AG20443 (cell line): ENCODE results near the gene ACOT7.
"Not testable (repeated sequence)": the region's sequence is repeated elsewhere in the genome, so short reads cannot be mapped to it uniquely, and the experiment has no call there.

Source experiments
- DNase-seq: peaks from one replicate; pipeline ENCODE4 v3.0.0; 2012; ENCODE audit warnings: low spot score, mixed read lengths

The ACOT7 gene

DNA sequence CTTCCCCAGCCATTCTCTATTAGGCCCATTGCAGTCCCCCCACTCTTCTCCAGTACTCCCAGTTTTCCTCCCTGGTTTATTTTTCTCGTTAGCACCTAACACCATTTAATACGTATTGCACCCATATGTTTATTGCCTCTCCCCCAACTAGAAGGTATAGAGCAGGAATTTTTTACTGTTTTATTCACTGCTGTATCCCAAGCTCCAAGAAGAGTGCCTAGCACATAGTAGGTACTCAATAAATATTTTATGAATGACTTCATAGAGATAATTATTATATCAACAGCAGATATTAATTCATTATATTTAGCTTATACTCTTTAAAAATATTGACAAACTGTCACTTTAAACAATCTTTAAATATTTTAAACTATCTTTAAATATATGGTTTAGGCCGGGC, 5.7 kb upstream of the ACOT7 start:
- DNase-seq: no peak

DNA sequence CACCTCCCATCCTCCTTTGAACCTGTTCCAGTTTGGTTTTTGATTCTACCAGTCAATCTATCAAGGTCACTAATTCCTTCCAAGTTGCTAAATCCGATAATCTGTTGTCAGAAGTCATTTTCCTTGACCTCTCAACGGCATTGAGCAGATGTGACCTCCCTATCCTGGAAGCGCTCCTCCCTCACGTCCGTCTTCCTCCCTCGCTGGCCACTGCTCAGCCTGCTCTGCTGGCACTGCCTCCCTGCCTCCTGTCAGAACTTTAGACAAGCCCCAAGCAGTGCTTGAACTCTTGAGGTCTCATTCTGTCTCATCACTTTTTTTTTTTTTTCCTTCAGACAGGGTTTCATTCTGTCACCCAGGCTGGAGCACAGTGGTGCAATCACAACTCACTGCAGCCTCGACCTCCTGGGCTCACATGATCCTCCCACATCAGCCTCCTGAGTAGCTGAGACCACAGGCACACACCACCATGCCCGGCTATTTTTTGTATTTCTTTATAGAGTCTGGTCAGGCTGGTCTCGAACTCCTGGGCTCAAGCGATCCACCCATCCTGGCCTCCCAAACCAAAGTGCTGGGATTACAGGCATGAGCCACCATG, 4.4 kb upstream of the ACOT7 start:
- DNase-seq: no peak

DNA sequence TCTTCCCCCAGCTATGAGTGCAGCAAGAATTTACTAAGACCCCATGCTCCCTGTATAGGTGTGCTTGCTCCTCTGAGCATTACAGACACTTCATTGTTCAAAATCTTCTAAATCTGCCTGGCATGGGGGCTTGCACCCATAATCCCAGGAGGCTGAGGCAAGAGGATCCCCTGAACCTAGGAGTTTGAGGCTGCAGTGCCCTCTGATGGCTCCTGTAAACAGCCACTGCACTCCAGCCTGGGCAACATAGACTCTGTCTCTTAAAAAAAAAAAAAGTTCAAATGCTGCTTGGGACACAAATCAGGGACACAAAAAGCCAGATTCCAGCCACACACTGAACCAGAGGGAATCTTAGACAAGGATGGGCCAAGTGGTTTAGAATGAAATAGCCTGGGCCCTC, 3.4 kb upstream of the ACOT7 start:
- no peak for DNase-seq

DNA sequence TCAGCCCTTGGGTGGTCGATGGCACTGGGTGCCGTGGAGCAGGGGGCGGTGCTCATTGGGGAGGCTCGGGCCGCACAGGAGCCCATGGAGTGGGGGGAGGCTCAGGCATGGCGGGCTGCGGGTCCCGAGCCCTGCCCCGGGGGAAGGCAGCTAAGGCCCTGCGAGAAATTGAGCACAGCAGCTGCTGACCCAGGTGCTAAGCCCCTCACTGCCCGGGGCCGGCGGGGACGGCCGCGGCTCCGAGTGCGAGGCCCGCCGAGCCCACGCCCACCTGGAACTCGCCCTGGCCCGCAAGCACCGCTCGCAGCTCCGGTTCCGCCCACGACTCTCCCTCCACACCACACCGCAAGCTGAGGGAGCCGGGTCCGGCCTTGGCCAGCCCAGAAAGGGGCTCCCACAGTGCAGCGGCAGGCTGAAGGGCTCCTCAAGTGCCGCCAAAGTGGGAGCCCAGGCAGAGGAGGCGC, 2.2 kb upstream of the ACOT7 start:
- DNase-seq: not testable (repeated sequence)

DNA sequence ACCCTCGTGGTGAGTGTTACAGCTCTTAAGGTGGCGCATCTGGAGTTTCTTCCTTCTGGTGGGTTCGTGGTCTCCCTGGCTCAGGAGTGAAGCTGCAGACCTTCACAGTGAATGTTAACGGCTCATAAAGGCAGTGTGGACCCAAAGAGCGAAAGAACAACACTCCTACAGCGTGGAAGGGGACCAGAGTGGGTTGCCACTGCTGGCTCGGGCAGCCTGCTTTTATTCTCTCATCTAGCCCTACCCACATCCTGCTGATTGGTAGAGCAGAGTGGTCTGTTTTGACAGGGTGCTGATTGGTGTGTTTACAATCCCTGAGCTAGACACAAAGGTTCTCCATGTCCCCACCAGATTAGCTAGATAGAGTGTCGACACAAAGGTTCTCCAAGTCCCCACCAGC, 1.6 kb upstream of the ACOT7 start:
- DNase-seq: not testable (repeated sequence)

DNA sequence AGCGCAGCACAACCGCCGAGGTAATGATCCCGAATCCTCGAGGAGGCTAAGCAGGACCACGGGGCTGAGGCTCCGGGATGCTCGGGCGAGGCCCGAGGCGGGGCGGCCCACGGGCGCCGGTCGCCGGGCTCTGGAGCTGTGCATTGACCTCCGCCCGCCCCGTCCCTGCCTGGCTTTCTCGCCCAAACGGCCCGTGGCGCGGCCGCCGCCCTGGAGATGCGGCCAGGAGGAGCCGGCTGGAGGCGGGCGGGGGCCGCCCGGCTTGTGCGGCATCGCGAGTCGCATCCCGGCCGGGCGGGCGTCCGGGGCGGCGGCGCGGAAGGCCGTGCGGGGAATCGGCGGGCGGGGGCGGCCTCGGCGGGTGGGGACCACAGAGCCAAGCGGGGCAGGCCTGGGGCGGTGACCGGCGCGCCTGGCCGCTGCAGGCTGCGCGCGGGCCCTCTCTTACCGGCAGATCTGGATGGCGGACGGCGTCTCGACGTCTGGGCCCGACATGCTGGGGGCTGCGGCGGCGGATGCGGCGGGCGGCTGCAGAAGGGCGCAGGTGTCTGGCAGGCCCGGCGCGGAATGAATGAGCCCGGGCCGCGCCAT, 663 bp downstream of the ACOT7 start:
- DNase-seq: peak; percentile 61

DNA sequence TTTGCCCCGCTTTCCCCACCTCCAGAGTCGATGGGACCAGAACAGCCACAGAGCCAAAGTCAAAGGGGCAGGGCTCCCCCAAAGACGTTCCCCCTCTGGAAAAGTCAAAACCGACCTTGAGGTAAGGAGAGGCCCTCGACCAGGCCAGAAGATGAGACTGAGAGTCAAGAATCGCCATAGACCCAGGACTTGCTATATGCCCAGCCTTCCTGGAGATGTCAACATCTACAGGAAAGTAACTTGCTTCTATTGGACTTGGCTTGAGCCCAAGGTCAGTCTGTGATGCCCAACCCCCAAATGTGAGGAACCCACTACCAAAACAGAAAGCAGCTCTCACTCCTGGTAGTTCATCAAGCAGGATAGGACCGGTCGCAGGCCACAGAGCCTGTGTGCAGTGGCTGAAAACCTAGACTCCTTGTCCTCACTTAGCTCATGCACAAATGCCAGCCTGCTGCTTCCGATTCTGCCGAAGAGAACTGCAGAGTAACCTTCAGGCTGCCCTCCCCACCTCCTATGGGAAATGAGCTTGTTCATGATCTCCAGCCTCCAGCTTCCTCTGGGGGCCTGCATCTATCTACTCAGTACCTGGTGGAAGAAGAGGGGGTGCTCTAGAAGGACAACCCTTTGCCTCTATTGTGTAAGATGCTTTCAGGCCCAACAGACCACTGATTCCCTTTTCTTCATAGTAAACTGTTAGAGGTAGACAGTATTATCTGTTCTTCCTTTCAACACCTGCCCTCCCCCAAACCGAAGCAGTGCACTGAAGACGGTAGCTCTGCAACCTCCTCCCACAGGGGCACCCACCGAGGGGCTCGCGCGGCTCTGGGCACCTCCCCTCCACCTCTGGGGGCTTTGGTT, 1.4 kb downstream of the ACOT7 start:
- no peak for DNase-seq

DNA sequence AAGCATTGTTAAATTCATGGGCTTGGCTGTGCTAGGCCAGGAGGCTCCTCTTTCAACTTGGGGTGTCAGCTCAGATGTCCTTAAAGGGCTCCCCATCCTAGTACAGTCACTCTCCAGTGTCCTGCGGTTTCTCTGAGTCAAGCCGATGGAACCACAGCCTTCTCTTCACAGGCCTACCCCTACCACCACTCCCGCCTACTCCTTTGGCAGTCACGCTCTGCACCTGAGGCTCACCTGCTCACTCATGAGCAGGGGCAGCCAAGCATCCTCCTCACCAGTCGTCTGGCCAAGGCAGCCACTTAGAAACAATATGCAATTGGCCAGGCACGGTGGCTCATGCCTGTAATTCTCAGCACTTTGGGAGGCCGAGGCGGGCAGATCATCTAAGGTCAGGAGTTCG, 3.6 kb downstream of the ACOT7 start:
- no peak for DNase-seq

DNA sequence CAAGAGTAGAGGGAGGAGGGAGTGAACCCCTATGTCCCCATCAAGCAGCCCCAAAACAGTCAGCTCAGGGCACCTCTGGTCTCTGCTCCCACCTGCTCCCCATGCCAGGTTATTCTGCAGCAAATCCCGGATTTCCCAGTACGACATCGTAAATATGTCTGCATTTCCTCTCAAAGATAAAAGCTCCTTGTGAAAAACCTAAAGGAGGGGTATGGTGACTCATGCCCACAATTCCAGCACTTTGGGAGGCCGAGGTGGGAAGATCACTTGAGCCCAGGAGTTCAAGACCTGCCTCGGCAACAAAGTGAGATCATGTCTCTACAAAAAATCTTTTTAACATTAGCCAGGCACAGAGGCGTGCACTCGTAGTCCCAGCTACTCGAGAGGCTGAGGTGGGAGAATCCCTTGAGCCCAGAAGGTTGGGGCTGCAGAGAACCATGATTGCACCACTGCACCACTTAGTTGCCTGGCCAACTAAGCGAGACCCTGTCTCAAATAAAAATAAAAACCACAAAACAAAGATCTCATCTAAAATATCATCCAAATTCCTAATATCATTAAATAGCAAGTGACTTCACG, 7.1 kb downstream of the ACOT7 start:
- no peak for DNase-seq

DNA sequence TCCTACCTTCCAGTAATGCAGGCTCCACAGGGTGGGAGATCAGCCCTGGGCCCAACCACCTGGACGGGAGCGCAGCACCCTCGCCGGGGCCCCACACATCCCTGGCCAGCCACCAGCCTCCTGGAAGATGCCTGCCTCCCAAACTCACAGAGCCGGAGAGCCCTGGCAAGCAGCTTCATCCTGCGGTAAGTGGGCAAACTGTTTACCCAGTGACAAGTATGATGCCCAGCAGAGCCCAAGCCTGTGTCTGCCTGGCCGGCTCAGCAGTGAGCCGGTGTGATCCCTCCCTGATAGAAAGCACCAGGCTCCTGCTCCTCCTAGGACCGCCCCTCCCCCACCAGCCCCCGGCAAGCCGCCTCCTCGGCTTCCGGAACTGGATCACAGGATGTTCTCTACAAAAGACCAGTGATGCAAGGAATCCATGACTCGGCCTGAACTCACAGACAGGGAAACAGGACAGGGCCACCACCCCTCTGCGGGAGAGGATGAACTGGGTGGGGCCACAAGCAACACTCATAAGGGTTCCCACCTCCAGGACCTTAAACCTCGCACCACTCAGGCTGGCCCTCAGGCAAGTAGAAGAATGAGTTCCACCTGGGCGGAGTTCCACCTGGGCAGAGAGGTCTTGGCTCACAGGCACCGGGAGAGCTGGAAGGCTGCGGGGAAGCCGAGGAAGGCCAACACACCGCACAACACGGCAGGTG, 7.9 kb downstream of the ACOT7 start:
- DNase-seq: peak; percentile 76

DNA sequence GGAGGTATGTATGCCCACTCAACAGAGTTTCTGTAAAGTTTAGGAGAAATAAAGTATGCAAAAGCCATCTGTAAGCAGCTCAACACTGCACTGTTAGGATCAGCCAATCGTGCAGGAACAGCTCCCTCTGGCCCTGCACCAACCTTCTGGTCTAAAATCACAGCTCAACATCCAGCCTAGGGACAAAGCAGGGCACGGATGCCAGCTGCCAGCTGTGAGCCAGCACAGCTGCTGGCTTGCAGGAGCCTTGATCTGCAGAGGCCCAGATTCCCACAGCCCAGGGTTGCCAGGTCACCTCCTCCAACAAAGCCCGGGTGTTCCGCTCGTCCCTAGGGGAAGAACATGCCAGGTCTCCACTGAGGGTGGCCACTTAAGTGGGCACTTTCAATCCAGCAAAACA, 8.6 kb downstream of the ACOT7 start:
- DNase-seq: no peak

DNA sequence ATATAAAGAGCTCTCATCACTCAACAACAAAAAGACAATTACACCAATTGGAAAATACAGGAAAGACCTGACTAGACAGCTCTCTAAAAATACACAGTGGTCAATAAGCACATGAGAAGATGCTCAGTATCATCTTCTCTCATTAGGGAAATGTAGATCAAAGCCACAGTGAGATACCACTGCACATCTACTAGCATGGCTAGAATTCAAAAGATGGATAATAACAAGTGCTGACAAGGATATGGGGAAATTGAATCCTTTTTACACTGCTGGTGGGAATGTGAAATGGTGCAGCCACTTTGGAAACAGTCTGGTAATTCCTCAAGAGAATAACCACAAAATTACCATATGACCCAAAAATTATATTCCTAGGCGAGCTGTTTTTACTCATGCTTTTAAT, 9.4 kb downstream of the ACOT7 start:
- DNase-seq: no peak

DNA sequence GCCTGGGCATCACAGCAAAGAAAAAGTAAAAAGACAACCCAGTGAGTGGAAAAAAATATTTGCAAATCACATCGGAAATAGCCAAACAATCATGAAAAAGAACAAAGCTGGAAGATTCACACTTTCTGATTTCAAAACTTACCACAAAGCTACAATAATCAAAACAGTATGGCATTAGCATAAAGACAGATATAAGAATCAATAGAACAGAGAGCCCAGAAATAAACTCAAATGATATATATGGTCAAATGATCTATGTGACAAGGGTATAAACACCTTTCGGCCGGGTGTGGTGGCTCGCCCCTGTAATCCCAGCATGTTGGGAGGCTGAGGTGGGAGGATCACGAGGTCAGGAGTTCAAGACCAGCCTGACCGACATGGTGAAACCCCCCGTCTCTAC, 13.5 kb downstream of the ACOT7 start:
- DNase-seq: no peak

DNA sequence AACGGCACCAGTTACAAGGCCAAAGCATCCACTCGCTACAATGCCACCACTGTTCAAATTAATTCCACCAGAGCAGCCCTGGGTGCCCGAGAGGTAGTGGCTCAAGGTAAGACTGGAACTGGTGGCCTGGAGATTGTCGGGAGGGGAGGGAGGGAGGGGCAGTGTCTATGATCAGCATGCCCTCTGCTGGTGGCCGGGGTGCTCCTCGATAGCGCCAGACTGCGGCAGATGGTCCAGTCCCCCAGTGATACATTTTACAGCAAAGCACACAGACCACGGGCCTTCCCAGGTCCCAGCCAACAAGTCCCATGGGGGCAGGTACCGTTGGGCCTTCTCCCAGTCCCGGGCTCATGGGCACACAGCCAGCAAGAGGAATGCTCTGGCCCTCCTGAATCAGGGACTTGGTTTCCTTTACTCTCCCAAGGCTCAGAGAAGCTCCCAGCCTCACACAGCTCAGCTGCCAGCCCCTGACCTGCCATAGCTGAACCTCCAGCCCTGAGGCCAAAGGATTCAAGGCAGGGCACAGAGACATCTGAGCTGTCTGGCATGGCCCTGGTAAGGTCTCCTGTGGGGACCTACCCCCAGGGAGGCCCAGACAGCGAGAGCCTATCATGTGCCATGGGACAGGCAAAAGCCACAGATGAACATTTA, 15.3 kb downstream of the ACOT7 start:
- DNase-seq: no peak

DNA sequence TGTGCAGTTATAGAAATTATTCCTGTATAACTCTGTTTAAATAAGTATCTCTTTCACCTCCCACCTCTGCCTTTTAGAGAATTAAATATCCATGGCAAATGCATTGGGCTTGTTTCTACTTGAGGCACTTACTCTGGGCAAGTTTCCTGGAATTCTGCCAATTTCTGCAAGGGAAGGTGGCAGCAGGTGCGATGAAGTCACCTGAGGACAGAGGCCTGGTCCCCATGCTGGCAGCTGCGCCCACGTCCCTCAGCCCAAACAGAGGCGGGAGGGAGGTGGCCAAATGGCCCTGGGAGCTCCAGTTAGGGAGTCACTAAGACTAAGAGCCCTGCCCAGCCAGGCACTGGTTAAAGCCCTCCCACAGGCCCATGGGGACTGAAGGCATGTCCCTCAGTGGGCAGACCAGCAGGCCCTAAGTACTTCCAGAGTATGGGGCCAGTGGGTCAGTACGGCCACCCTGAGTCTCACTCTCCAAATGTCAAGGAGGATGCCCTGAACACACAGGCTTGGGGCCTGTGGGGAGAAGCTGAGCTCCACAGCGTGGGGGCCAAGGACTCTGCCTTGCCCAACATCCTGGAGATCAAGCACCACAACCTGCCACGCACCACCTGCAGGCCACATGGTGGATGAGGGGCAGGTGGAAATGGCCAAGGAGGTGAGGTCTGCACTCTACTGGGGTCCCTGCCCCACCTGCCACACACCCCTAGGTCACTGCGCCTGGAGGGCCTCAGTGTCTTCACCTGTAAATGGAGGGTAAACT, 19.4 kb downstream of the ACOT7 start:
- DNase-seq: no peak

DNA sequence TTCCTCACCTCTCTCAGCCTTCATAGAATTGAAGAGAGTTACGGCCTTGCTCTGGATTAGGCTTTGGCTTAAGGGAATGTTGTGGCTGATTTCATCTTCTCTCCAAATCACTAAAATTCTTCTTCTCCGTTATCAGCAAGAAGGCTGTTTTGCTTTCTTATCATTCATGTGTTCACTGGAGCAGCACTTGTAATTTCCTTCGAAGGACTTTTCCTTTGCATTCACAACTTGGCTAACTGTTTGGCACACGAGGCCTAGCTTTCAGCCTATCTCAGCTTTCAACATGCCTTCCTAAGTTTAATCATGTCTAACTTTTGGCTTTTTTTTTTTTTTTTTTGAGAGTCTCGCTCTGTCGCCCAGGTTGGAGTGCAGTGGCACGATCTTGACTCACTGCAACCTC, 21.3 kb downstream of the ACOT7 start:
- DNase-seq: not testable (repeated sequence)

DNA sequence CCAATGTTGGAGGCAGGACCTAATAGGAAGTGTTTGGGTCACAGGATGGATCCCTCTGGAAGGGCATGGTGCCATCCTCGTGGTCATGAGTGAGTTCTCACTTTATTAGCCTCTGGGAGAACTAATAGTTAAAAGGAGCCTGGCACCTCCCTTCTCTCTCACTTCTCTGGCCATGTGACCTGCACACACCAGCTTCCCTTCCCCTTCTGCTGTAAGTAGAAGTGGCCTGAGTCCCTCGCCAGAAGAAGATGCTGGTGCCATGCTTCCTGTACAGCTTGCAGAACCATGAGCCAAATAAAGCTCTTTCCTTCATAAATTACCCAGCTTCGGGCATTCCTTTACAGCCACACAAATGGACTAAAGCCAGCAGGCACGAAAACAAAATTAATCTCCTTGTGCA, 23.6 kb downstream of the ACOT7 start:
- no peak for DNase-seq

DNA sequence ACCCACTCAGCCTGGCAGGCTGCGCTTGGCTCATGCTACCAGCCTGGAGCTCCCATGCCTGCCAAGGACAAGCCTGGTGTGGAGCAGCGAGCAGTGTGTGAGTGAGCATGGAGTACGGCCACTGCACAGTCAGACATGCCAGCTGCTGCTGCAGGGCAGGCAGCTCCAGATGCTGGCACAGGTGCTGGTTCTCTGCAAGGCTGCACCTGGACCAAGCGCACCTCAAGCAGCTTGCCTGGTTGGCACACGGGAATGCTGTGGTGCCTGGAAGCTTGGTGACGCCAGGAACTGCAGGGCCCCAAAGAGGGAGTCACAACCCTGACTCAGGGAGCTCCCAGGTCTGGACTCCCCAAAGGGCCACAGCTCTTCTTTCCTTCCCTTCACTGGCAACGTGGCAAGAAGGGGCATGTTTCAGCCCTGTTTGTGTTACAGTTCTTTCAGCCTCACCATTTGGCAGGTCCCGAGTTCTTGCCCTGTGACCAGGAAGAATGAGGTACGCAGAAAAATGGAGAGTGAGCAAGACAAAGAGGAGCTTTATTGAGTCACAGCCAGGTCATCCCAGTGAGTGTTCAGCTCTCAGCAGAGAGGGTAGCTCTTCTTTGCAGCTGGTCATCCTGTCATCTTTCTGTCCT, 26.1 kb downstream of the ACOT7 start:
- no peak for DNase-seq

DNA sequence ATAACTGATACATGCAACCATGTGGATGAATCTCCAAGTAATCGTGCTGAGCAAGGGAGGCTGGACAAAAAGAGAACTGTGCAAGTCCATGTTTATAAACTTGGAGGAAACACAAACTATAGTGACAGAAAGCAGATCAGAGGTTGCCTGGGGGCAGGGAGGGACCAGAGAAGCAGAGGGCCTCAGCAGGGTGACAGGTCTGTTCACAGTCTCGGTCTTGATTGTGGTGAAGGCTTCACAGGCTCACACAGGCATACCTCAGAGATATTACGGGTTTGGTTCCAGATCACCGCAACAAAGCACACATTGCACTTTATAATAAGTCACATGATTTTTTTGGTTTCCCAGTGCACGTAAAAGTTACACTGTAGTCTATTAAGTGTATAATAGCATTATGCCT, 28.5 kb downstream of the ACOT7 start:
- DNase-seq: no peak

DNA sequence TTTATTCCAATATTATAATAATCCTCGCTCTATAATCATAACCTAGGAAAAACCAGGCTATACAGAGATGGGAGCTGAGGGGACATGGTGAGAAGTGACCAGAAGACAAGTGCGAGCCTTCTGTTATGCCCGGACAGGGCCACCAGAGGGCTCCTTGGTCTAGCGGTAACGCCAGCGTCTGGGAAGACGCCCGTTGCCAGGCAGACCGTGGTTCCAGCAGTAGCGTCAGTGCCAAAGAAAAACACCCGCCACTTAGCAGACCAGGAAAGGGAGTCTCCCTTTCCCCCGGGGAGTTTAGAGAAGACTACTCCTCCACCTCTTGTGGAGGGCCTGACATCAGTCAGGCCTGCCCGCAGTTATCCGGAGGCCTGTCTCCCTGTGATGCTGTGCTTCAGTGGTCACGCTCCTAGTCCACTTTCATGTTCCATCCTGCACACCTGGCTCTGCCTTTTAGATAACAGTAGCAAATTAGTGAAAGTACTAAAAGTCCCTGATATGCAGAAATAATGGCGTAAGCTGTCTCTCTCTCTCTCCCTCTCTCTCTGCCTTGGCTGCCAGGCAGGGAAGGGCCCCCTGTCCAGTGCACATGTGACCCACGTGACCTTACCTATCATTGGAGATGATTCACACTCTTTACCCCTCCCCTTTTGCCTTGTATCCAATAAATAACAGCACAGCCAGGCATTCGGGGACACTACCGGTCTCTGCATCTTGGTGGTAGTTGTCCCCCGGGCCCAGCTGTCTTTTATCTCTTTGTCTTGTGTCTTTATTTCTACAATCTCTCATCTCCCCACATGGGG, 30.3 kb downstream of the ACOT7 start:
- DNase-seq: not testable (repeated sequence)
